Globus pallidus (tissue), 1 donor: ENCODE measurements around the gene DTNBP1.
"Not testable (repeated sequence)": the region's sequence is repeated elsewhere in the genome, so short reads cannot be mapped to it uniquely, and the experiment has no call there.

Experiments used
- DNase-seq: peaks from one replicate; pipeline ENCODE4 v3.0.0-alpha.2; 2015; ENCODE audit warnings: low spot score

Gene DTNBP1

GRCh38 chr6:15557174-15557573 lies 105.7 kb downstream of the DTNBP1 start:
- no peak for DNase-seq

- DNase-seq: no peak
Observed at GRCh38 chr6:15556711-15557110, 106.1 kb downstream of the DTNBP1 start.

GRCh38 chr6:15555101-15556038 lies 107.5 kb downstream of the DTNBP1 start:
- no peak for DNase-seq

GRCh38 chr6:15554728-15555100 lies 108.1 kb downstream of the DTNBP1 start:
- DNase-seq: no peak

- DNase-seq: no peak
Observed at GRCh38 chr6:15553736-15554294, 109.0 kb downstream of the DTNBP1 start.

- no peak for DNase-seq
Observed at GRCh38 chr6:15553031-15553430, 109.8 kb downstream of the DTNBP1 start.

- DNase-seq: no peak
Observed at GRCh38 chr6:15551798-15552197, 111.0 kb downstream of the DTNBP1 start.

- DNase-seq: no peak
Observed at GRCh38 chr6:15551262-15551661, 111.6 kb downstream of the DTNBP1 start.

- DNase-seq: no peak
Observed at GRCh38 chr6:15550546-15551123, 112.2 kb downstream of the DTNBP1 start.

- DNase-seq: no peak
Observed at GRCh38 chr6:15549371-15549770, 113.5 kb downstream of the DTNBP1 start.

GRCh38 chr6:15547400-15547799 lies 115.4 kb downstream of the DTNBP1 start:
- no peak for DNase-seq

GRCh38 chr6:15546591-15546990 lies 116.2 kb downstream of the DTNBP1 start:
- DNase-seq: no peak

GRCh38 chr6:15544321-15544900 lies 118.4 kb downstream of the DTNBP1 start:
- no peak for DNase-seq

- DNase-seq: not testable (repeated sequence)
Observed at GRCh38 chr6:15543332-15543917, 119.4 kb downstream of the DTNBP1 start.

GRCh38 chr6:15539722-15540270 lies 123.0 kb downstream of the DTNBP1 start:
- DNase-seq: no peak

- no peak for DNase-seq
Observed at GRCh38 chr6:15538766-15539495, 123.9 kb downstream of the DTNBP1 start.

GRCh38 chr6:15538106-15538505 lies 124.7 kb downstream of the DTNBP1 start:
- no peak for DNase-seq

- DNase-seq: no peak
Observed at GRCh38 chr6:15536198-15536955, 126.5 kb downstream of the DTNBP1 start.

- DNase-seq: no peak
Observed at GRCh38 chr6:15535495-15536197, 127.2 kb downstream of the DTNBP1 start.

- no peak for DNase-seq
Observed at GRCh38 chr6:15534974-15535373, 127.9 kb downstream of the DTNBP1 start.
